Fibroblast of mammary gland (primary cell): Measurements from ENCODE around the gene HAAO.

ENCODE experiments used
- DNase-seq: peaks from one replicate; pipeline ENCODE4 v3.0.0-alpha.2; 2010; ENCODE audit warnings: low read depth
- H3K4me3 ChIP-seq: 2 replicates; pipeline ENCODE4 v1.5.1; 2011; ENCODE audit warnings: low read depth, mild to moderate bottlenecking, low read length, moderate library complexity; ENCODE audit not compliant: control insufficient read depth
- TF ChIP-seq, protein P1 (sequence below): conservative IDR thresholded peaks from 2 replicates; pipeline ENCODE4 v1.5.1; 2011; ENCODE audit warnings: low read depth, low read length, inconsistent platforms; ENCODE audit not compliant: control insufficient read depth, insufficient read depth

HAAO gene

DNA sequence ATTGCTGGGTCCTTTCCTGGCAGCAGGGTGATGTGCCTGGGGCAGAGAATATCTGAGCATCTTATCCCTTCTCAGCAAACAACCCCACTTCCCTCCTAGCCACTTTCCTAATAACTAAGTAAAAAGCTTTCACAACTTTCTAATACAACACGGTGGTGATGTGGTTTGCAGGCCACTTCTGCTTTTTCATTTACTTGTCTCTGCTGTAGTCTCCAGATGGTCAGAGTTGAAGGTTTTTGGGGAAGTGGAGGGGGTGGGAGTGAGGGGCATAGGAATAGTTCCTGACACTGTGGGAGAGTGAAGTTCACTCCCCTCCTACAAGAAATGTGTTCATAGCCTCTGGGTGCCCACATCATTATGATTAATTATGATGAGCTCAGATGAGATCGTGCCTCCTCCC is 40.1 kb downstream of the HAAO start:
- TF ChIP-seq, protein P1, sequence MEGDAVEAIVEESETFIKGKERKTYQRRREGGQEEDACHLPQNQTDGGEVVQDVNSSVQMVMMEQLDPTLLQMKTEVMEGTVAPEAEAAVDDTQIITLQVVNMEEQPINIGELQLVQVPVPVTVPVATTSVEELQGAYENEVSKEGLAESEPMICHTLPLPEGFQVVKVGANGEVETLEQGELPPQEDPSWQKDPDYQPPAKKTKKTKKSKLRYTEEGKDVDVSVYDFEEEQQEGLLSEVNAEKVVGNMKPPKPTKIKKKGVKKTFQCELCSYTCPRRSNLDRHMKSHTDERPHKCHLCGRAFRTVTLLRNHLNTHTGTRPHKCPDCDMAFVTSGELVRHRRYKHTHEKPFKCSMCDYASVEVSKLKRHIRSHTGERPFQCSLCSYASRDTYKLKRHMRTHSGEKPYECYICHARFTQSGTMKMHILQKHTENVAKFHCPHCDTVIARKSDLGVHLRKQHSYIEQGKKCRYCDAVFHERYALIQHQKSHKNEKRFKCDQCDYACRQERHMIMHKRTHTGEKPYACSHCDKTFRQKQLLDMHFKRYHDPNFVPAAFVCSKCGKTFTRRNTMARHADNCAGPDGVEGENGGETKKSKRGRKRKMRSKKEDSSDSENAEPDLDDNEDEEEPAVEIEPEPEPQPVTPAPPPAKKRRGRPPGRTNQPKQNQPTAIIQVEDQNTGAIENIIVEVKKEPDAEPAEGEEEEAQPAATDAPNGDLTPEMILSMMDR = no peak
- no peak for DNase-seq
- no peak overlapping the region for H3K4me3 ChIP-seq

DNA sequence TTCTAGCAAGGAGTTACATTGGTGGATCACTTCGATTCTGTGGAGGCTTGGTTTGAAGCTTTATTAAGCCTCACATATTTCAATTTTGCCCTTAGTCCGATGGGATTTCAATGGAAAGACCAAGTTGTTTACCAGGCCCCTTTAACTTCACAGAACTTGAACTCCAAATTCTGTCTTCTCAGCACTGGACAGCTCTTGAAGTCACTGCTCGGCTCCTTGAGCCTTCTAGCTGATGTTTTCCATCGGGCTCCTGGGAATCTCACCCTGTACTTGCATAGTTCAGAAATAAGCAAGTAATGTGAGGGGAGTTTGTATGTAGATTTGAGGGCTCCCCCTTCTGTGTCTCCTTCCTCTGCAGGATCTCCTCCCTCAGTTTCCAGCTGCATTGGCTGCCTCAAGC is 43.5 kb downstream of the HAAO start:
- H3K4me3 ChIP-seq = no peak overlapping the region
- TF ChIP-seq, protein P1 = no peak
- no peak for DNase-seq

DNA sequence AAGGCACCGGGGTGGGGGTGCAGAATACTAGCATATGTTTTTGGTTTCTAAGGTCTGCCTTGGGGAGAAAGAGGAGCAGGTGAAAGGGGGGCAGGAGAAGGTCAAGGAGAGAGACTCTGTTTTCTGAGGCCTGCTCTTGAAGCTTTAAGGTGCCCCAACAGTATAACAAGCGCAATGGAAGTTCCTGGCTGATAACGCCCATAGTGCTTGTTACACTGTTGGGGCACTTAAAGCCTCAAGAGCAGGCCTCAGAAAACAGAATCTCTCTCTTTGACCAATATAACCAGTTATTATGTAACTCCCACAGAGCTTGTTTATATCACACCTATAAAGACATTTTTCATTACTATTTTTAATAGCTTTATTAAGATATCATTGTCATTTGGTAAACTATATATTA is 45.0 kb downstream of the HAAO start:
- DNase-seq = no peak
- TF ChIP-seq, protein P1 = no peak
- no peak overlapping the region for H3K4me3 ChIP-seq

DNA sequence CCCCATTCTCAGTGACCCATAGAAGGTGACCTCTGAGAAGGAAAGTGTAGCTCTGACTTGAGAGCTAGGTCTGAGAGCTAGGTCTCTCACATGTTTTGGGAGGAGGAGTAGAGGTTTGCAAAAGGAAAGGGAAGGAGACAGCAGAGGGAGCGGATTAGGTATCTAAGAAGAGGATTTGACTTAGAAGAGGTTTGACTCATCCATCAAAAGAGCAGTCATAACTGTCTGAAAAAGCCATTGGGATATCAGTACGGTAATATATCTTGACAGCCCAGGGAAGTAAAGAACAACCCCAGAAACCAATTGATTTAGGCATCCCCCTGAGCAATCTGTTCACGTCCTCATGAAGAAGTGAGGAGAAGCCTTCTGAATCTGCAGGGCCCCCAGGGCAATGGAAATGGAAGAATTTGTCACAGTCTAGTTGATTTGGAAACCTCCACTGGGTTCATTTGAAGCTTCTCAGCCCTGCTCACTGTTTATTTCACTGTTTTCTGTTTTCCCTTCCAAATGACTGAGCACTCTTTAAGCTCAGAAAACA is 47.8 kb downstream of the HAAO start:
- TF ChIP-seq, protein P1 = no peak
- H3K4me3 ChIP-seq = no peak overlapping the region
- DNase-seq = no peak

DNA sequence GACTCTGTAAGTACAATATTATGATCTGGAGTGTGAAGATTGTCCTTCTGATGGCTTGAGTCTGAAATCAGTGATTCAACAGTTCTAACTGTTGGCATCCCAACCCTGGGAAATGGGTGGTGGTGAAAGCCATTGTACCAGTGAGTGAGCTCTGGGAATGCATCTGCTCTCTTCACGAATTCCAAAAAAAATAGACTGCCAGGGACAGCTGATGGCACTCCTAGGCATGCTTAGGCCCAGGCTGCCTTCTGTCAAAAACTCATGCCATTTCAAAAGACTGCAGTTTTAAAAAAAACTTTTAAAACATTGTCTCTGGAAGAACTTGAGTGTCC is 48.8 kb downstream of the HAAO start:
- TF ChIP-seq, protein P1 = no peak
- no peak overlapping the region for H3K4me3 ChIP-seq
- DNase-seq = no peak

DNA sequence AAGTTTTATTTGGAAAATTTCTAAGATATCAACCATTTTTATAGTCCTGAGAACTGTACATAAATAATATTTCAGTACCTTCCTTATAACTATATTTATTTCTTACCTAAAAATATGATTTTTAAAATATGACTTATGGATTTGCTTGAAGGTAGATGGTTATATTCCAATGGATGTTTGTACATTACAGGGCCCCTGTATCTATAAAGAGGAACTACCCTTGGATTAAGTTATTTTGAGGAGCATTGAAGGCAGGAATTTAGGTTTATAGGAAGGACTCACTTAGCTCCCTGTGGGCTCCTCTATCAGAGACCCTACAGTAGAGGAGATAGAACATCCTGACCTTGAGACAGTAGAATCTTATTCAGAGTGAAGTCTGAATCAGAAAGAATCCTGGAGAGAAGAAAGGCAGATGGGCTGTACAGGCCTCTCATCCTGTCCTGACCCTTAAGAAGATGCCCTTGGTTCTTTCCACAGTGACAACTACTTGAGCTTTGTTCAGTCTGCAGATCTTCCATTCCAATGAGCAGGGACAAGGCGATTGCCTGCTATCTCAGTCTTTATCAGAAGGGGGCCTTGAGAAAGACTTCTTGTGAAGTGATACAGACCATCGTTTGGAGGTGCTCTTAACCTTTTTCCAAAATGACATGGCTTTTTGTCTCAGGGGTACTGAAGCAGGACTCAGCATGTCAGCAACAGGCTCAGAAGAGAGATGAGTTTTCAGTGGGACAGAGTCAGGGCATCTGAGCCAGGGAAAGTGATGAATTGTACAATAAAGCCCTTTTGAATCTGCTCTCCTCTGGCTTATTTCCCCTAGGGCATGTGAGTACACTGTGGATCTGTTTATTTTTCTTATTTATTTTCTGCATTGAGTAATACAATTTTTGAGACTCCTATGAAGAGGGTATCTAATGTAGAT is 49.4 kb downstream of the HAAO start:
- TF ChIP-seq, protein P1 = no peak

More for the DNA sequence above, 49.4 kb downstream of the HAAO start:
- H3K4me3 ChIP-seq = no peak overlapping the region
- no peak for DNase-seq
